Hindlimb muscle (tissue), 1 donor: Measurements from ENCODE around the gene DCX. TPM values are rescaled to one million over a fixed set of nuclear protein-coding genes. Genes with fewer than 3 reads are reported as not detected.
A peak's percentile ranks its signal among the peaks of the same experiment; 100 is the strongest.

ENCODE experiments used
- DNase-seq: peaks from one replicate; pipeline ENCODE4 v3.0.0-alpha.2; 2013
- polyA plus RNA-seq: library from polyadenylated mRNA; unstranded; fragments of 120-200 nt; gene quantifications from one replicate; pipeline ENCODE4 v1.2.1, GENCODE V29; 2013; ENCODE audit not compliant: insufficient read length

Gene DCX
- polyA plus RNA-seq, 1 donor = 18.8 TPM

DNA sequence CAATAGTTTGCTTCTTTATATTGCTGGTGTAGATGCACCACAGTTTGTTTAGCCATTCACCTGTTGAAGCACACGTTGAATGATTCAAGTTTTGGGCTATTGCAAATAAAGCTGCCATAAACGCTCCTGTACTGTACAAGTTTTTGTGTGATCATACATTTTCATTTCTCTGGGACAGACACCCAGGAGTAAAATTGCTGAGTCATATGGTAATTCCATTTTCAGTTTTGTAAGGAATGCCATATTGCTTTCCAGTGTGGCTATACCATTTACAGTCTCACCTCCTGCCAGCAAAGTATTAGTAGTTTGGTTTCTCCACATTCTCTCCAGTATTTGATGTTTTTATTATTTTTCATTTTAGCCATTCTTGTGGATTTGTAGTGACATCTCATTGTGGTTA is 109.7 kb downstream of the DCX start:
- no peak for DNase-seq

DNA sequence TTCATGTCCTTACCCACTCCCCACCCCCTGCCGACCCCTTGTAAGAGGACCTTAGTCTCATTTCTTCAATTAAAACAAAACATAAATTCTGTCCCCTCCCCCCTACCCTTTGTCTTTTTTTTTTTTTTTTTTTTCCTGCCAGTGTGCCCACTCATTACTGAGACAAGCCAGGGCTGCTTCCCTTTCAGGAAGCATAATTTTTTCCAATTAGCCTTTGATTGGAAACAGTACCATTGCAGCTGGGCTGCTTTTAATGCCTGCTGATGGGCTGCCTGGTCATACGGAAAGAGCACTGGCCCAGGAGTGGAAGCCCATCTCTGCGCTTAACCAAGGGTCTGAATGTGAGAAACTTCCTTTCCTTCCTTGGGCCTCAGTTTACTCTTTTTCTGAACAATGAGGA is 123.2 kb downstream of the DCX start:
- DNase-seq = no peak

DNA sequence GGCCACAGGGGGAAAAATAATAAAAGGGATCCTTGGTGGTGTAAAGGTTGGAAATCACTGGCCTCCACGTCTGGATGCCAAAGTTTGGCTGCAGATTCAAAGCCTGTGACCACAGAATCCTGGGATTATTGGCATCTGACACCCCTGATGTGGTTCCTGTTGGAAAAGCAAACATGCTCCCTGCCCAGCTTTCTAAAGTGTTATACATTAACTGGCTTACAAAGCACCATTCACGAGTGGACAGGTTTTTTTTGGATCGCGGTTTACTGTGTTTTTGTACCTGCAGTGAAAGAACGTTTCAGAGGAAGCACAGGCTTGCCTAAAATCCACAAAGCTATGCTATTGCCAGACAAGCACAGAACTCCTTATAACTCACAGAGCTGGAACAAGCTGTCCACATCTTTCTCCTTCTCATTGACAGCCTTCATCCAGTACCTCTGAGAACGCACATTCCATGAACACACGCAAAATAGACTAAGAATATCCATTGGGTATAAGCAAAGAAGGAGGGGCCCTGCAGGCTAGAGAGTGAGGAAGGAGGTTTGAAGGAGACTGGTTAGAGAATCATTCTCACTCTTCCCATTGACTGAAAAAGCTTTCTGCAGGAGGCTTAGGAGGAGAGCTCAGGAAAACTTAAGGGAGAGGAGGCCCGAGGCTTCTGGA is 127.2 kb downstream of the DCX start:
- no peak for DNase-seq

GRCh38 chrX:111283446-111283845 is 128.5 kb downstream of the DCX start:
- no peak for DNase-seq

DNA sequence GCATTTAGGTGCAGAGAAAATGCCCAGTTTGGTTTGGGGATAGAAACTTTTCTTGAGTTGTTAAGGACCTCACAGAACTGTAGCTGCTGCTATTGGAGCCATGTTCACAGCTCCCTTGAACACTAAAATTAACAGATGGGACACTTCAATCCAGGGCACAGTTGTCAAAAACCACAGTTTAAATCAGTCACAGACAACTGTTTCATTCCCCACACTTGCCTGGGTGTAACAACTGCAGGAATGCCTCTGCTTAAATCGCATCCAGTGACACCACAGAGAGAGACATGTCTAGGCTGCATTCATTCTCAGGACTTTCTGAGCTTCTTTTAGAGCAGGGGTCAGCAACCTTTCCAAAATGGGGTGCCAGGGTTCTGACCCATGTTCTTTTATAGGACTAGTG is 129.0 kb downstream of the DCX start:
- no peak for DNase-seq

DNA sequence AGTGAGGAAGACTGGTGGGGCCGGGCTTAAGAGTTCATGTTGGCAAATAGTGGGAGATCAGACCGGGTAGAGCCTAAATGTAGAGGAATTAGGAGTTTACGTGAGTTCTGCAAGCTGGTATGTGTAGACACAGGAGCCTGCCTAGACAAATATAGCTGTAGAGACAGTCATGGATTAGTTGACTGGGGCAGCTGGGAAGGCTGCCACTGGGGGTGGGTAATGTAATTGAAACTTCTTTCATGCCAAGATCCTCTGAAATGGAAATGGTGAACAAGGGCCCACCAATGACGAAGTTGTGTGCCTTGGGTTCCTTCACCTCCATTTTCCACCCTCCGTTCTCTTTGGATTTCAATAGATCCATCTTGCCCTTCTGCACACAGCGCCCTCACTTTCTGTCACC is 129.9 kb downstream of the DCX start:
- no peak for DNase-seq

DNA sequence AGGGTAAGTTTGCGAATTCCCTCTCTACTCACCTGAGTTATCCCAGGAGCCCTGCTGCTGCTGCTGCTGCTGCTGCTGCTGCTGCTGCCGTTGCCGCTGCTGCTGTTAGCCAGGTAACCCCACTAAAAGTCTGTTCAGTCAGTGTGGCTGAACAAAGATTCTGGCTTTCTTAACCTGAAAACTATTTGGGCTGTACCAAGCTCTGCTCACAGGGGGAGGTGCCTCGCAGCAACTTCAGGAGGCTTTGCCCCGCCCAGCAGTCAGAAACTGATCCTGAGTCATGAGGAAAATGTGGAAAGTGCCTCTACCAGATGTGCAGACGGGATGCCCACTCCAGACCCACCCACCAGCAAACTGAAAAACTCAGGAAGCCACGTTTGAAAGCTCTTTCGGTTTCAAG is 141.7 kb downstream of the DCX start, which contains the start of gene CAPN6:
CAPN6 (minus strand) TSS at position 145 of the 400 bp plus-strand sequence. CDS start 6,547 bp downstream, outside the sequence.
- DNase-seq = peak; percentile 71

GRCh38 chrX:111268506-111268905 is 143.5 kb downstream of the DCX start:
- DNase-seq = no peak

GRCh38 chrX:111265486-111265885 is 146.5 kb downstream of the DCX start:
- DNase-seq = no peak

- DNase-seq = no peak
Observed at GRCh38 chrX:111264385-111264784, 147.6 kb downstream of the DCX start.

- no peak for DNase-seq
Observed at GRCh38 chrX:111262086-111262485, 149.9 kb downstream of the DCX start.

GRCh38 chrX:111260451-111260850 is 151.5 kb downstream of the DCX start:
- no peak for DNase-seq

DNA sequence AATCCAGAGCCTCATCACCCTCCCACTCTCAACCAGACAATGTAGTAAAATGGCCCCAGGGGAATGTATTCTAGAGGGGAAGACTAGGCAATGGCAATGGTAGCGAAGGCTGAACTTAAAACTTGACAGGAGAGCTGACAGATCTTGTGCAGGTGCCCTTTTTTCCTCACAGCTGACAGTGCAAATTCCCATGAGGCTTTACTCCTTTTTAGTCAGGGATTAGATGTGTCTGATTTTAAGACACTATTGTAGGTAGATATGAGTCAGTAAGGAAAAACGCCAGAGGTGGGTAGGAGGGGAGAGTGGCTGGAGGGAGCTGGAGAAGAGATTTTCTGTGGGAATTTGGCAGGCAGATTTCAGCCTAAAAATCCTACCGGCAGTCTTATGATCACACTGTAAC is 152.4 kb downstream of the DCX start:
- DNase-seq = no peak

GRCh38 chrX:111257733-111258132 is 154.3 kb downstream of the DCX start:
- DNase-seq = peak; percentile 54

GRCh38 chrX:111254896-111255693 is 156.9 kb downstream of the DCX start:
- no peak for DNase-seq

- no peak for DNase-seq
Observed at GRCh38 chrX:111244235-111244750, 167.7 kb downstream of the DCX start.

Other genes with a start within 250 kb of the DCX start
- 512 TPM for gene CAPN6, start 141.7 kb downstream of the DCX start, polyA plus RNA-seq
- gene SERTM2, start 99.5 kb upstream of the DCX start, polyA plus RNA-seq = 1.5 TPM